Measurements from ENCODE around the gene SNRPD3.

SNRPD3 gene

GRCh38 chr22:24523873-24524272, 31.9 kb upstream of the SNRPD3 start:
- DNase-seq (ENCODE audit: low spot score): no peak
- no peak overlapping the region for H3K4ac ChIP-seq (ENCODE audit: low read length)
- no peak overlapping the region for H2BK120ac ChIP-seq (ENCODE audit: low read depth, low read length)
- H3K18ac ChIP-seq (ENCODE audit: low read length): no peak overlapping the region
- H3K4me1 ChIP-seq (ENCODE audit: control insufficient read depth in 2 of 2, insufficient read depth in 1 of 2, low read depth in 1 of 2, low read length in 2 of 2): peaks cover 0 to 2% of the 10 kb centered on the region in 2 donors
- no peak overlapping the region for H2AK5ac ChIP-seq (ENCODE audit: low read depth, low read length)
- H3K9ac ChIP-seq (ENCODE audit: low read depth, low read length, poor library complexity): no peak overlapping the region
- H2AFZ ChIP-seq (ENCODE audit: low read length): no peak overlapping the region
- no peak overlapping the region for H2BK5ac ChIP-seq (ENCODE audit: low read length)
- no peak overlapping the region for H4K8ac ChIP-seq (ENCODE audit: low read depth, low read length)
- no peak overlapping the region for H3K27ac ChIP-seq (replicated peaks; ENCODE audit: low read length)
- H4K91ac ChIP-seq (ENCODE audit: low read depth, low read length, poor library complexity): no peak overlapping the region
- no peak overlapping the region for H3K14ac ChIP-seq (ENCODE audit: low read length)
- H3K9me3 ChIP-seq (replicated peaks in 1 of 2; ENCODE audit: control insufficient read depth in 2 of 2, insufficient read depth in 1 of 2, low read depth in 1 of 2, low read length in 2 of 2): no peaks in the 10 kb centered on the region
- no peak overlapping the region for H3K4me2 ChIP-seq (ENCODE audit: insufficient read depth, low read length, poor library complexity, severe bottlenecking)
- peak overlapping the region in 1 of 2 donors; percentile 39 for H3K4me3 ChIP-seq (ENCODE audit: low read length in 2 of 2)
- no peak overlapping the region for H3K23ac ChIP-seq (ENCODE audit: low read depth, low read length, poor library complexity)
- WGBS, 2 donors (ENCODE audit: extremely low coverage in 2 of 2, insufficient read length in 2 of 2, insufficient replicate concordance in 1 of 2): no CpG with 5 or more reads among the region's 2 CpGs
- no peak overlapping the region for H2BK15ac ChIP-seq (ENCODE audit: low read length)
- peaks cover 0 to 45% (median 0%) of the 10 kb centered on the region in 3 experiments for H3K27me3 ChIP-seq (ENCODE audit: control insufficient read depth in 3 of 3, insufficient read depth in 3 of 3, low read depth in 1 of 3, low read length in 3 of 3)
- H3K36me3 ChIP-seq (replicated peaks in 1 of 2; ENCODE audit: control insufficient read depth in 2 of 2, insufficient read depth in 2 of 2, low read length in 2 of 2): no peaks in the 10 kb centered on the region
- no peak overlapping the region for H2BK12ac ChIP-seq (ENCODE audit: low read length)
- H3K79me1 ChIP-seq (ENCODE audit: low read depth, low read length): no peaks in the 10 kb centered on the region

GRCh38 chr22:24525416-24526037, 30.3 kb upstream of the SNRPD3 start:
- Histone ChIP-seq H4K91ac (ENCODE audit: low read depth, low read length, poor library complexity) (no peak overlapping the region), H3K18ac (ENCODE audit: low read length) (no peak overlapping the region), H3K14ac (ENCODE audit: low read length) (no peak overlapping the region), H4K8ac (ENCODE audit: low read depth, low read length) (no peak overlapping the region), H3K23ac (ENCODE audit: low read depth, low read length, poor library complexity) (no peak overlapping the region), H3K27ac (replicated peaks; ENCODE audit: low read length) (no peak overlapping the region), H3K36me3 (replicated peaks in 1 of 2; ENCODE audit: control insufficient read depth in 2 of 2, insufficient read depth in 2 of 2, low read length in 2 of 2) (no peaks in the 10 kb centered on the region), H3K27me3 (ENCODE audit: control insufficient read depth in 3 of 3, insufficient read depth in 3 of 3, low read depth in 1 of 3, low read length in 3 of 3) (peaks cover 0 to 29% (median 0%) of the 10 kb centered on the region in 3 experiments), H2BK15ac (ENCODE audit: low read length) (no peak overlapping the region), H3K4me3 (ENCODE audit: low read length in 2 of 2) (no peak overlapping the region), H3K9me3 (replicated peaks in 1 of 2; ENCODE audit: control insufficient read depth in 2 of 2, insufficient read depth in 1 of 2, low read depth in 1 of 2, low read length in 2 of 2) (no peaks in the 10 kb centered on the region), H2BK12ac (ENCODE audit: low read length) (no peak overlapping the region), H3K79me1 (ENCODE audit: low read depth, low read length) (no peaks in the 10 kb centered on the region), H3K4ac (ENCODE audit: low read length) (no peak overlapping the region), H2AK5ac (ENCODE audit: low read depth, low read length) (peak overlapping the region; percentile 16), H2BK5ac (ENCODE audit: low read length) (no peak overlapping the region), H2AFZ (ENCODE audit: low read length) (no peak overlapping the region), H2BK120ac (ENCODE audit: low read depth, low read length) (no peak overlapping the region), H3K9ac (ENCODE audit: low read depth, low read length, poor library complexity) (no peak overlapping the region), H3K4me2 (ENCODE audit: insufficient read depth, low read length, poor library complexity, severe bottlenecking) (no peak overlapping the region), H3K4me1 (ENCODE audit: control insufficient read depth in 2 of 2, insufficient read depth in 1 of 2, low read depth in 1 of 2, low read length in 2 of 2) (peaks cover 0 to 2% of the 10 kb centered on the region in 2 donors)
- DNase-seq (ENCODE audit: low spot score): peak; percentile 59
- WGBS, 2 donors (ENCODE audit: extremely low coverage in 2 of 2, insufficient read length in 2 of 2, insufficient replicate concordance in 1 of 2): no CpG with 5 or more reads among the region's 12 CpGs

GRCh38 chr22:24526191-24526590, 29.6 kb upstream of the SNRPD3 start:
- no peak overlapping the region for H3K4me2 ChIP-seq (ENCODE audit: insufficient read depth, low read length, poor library complexity, severe bottlenecking)
- no peak overlapping the region for H2BK12ac ChIP-seq (ENCODE audit: low read length)
- no peak overlapping the region for H2AFZ ChIP-seq (ENCODE audit: low read length)
- no peak overlapping the region for H2BK5ac ChIP-seq (ENCODE audit: low read length)
- DNase-seq (ENCODE audit: low spot score): no peak
- peaks cover 0 to 29% (median 0%) of the 10 kb centered on the region in 3 experiments for H3K27me3 ChIP-seq (ENCODE audit: control insufficient read depth in 3 of 3, insufficient read depth in 3 of 3, low read depth in 1 of 3, low read length in 3 of 3)
- no peak overlapping the region for H2AK5ac ChIP-seq (ENCODE audit: low read depth, low read length)
- H3K14ac ChIP-seq (ENCODE audit: low read length): no peak overlapping the region
- no peak overlapping the region for H2BK15ac ChIP-seq (ENCODE audit: low read length)
- no peaks in the 10 kb centered on the region for H3K36me3 ChIP-seq (replicated peaks in 1 of 2; ENCODE audit: control insufficient read depth in 2 of 2, insufficient read depth in 2 of 2, low read length in 2 of 2)
- no CpG with 5 or more reads among the region's 2 CpGs for WGBS, 2 donors (ENCODE audit: extremely low coverage in 2 of 2, insufficient read length in 2 of 2, insufficient replicate concordance in 1 of 2)
- H3K27ac ChIP-seq (replicated peaks; ENCODE audit: low read length): no peak overlapping the region
- H2BK120ac ChIP-seq (ENCODE audit: low read depth, low read length): no peak overlapping the region
- H4K8ac ChIP-seq (ENCODE audit: low read depth, low read length): no peak overlapping the region
- H3K9ac ChIP-seq (ENCODE audit: low read depth, low read length, poor library complexity): no peak overlapping the region
- no peaks in the 10 kb centered on the region for H3K79me1 ChIP-seq (ENCODE audit: low read depth, low read length)
- H3K9me3 ChIP-seq (replicated peaks in 1 of 2; ENCODE audit: control insufficient read depth in 2 of 2, insufficient read depth in 1 of 2, low read depth in 1 of 2, low read length in 2 of 2): no peaks in the 10 kb centered on the region
- no peak overlapping the region for H3K4ac ChIP-seq (ENCODE audit: low read length)
- no peak overlapping the region for H3K18ac ChIP-seq (ENCODE audit: low read length)
- no peak overlapping the region for H3K23ac ChIP-seq (ENCODE audit: low read depth, low read length, poor library complexity)
- no peak overlapping the region for H4K91ac ChIP-seq (ENCODE audit: low read depth, low read length, poor library complexity)
- no peak overlapping the region for H3K4me3 ChIP-seq (ENCODE audit: low read length in 2 of 2)
- peaks cover 0 to 2% of the 10 kb centered on the region in 2 donors for H3K4me1 ChIP-seq (ENCODE audit: control insufficient read depth in 2 of 2, insufficient read depth in 1 of 2, low read depth in 1 of 2, low read length in 2 of 2)

- no peaks in the 10 kb centered on the region for H3K9me3 ChIP-seq (replicated peaks in 1 of 2; ENCODE audit: control insufficient read depth in 2 of 2, insufficient read depth in 1 of 2, low read depth in 1 of 2, low read length in 2 of 2)
- H3K4me3 ChIP-seq (ENCODE audit: low read length in 2 of 2): no peak overlapping the region
- DNase-seq (ENCODE audit: low spot score): no peak
- H4K91ac ChIP-seq (ENCODE audit: low read depth, low read length, poor library complexity): no peak overlapping the region
- peaks cover 0 to 12% (median 0%) of the 10 kb centered on the region in 3 experiments for H3K27me3 ChIP-seq (ENCODE audit: control insufficient read depth in 3 of 3, insufficient read depth in 3 of 3, low read depth in 1 of 3, low read length in 3 of 3)
- H3K79me1 ChIP-seq (ENCODE audit: low read depth, low read length): no peaks in the 10 kb centered on the region
- no peak overlapping the region for H3K27ac ChIP-seq (replicated peaks; ENCODE audit: low read length)
- no peak overlapping the region for H2BK120ac ChIP-seq (ENCODE audit: low read depth, low read length)
- H4K8ac ChIP-seq (ENCODE audit: low read depth, low read length): no peak overlapping the region
- no peak overlapping the region for H3K14ac ChIP-seq (ENCODE audit: low read length)
- H2BK15ac ChIP-seq (ENCODE audit: low read length): no peak overlapping the region
- H3K4me2 ChIP-seq (ENCODE audit: insufficient read depth, low read length, poor library complexity, severe bottlenecking): no peak overlapping the region
- H3K4ac ChIP-seq (ENCODE audit: low read length): no peak overlapping the region
- no peak overlapping the region for H2AK5ac ChIP-seq (ENCODE audit: low read depth, low read length)
- no peak overlapping the region for H3K18ac ChIP-seq (ENCODE audit: low read length)
- H3K4me1 ChIP-seq (ENCODE audit: control insufficient read depth in 2 of 2, insufficient read depth in 1 of 2, low read depth in 1 of 2, low read length in 2 of 2): peaks cover 0 to 3% of the 10 kb centered on the region in 2 donors
- H3K23ac ChIP-seq (ENCODE audit: low read depth, low read length, poor library complexity): no peak overlapping the region
- no peak overlapping the region for H2AFZ ChIP-seq (ENCODE audit: low read length)
- no peak overlapping the region for H2BK12ac ChIP-seq (ENCODE audit: low read length)
- no CpG with 5 or more reads among the region's 2 CpGs for WGBS, 2 donors (ENCODE audit: extremely low coverage in 2 of 2, insufficient read length in 2 of 2, insufficient replicate concordance in 1 of 2)
- H3K36me3 ChIP-seq (replicated peaks in 1 of 2; ENCODE audit: control insufficient read depth in 2 of 2, insufficient read depth in 2 of 2, low read length in 2 of 2): no peaks in the 10 kb centered on the region
- no peak overlapping the region for H3K9ac ChIP-seq (ENCODE audit: low read depth, low read length, poor library complexity)
- H2BK5ac ChIP-seq (ENCODE audit: low read length): no peak overlapping the region
Observed at GRCh38 chr22:24529898-24530297, 25.9 kb upstream of the SNRPD3 start.
